ENCODE measurements around the gene C12orf75.
"Not testable (repeated sequence)": the region's sequence is repeated elsewhere in the genome, so short reads cannot be mapped to it uniquely, and the experiment has no call there.

The C12orf75 gene

GRCh38 chr12:105338966-105339365 is 8.5 kb downstream of the C12orf75 start:
- DNase-seq = no peak
- no peak for TF ChIP-seq CTCF (IDR thresholded peaks at IDR 0.05; ENCODE audit: low read depth, low read length)
- Histone ChIP-seq H3K9me3 (ENCODE audit: severe bottlenecking) (peaks cover 9% of the 10 kb centered on the region), H3K36me3 (no peaks in the 10 kb centered on the region), H3K27ac (no peak overlapping the region), H3K4me3 (ENCODE audit: low read depth, low read length) (no peak overlapping the region), H3K27me3 (ENCODE audit: insufficient read depth, low read depth, severe bottlenecking) (no peaks in the 10 kb centered on the region)

- H3K4me3 ChIP-seq (ENCODE audit: low read depth, low read length) = no peak overlapping the region
- H3K27me3 ChIP-seq (ENCODE audit: insufficient read depth, low read depth, severe bottlenecking) = no peaks in the 10 kb centered on the region
- TF ChIP-seq CTCF (IDR thresholded peaks at IDR 0.05; ENCODE audit: low read depth, low read length) = no peak
- peaks cover 9% of the 10 kb centered on the region for H3K9me3 ChIP-seq (ENCODE audit: severe bottlenecking)
- DNase-seq = no peak
- H3K27ac ChIP-seq = no peak overlapping the region
- H3K36me3 ChIP-seq = no peaks in the 10 kb centered on the region
These were observed 10.5 kb downstream of the C12orf75 start for GRCh38 chr12:105341010-105341409.

- DNase-seq; H3K36me3 ChIP-seq; H3K4me3 ChIP-seq (ENCODE audit: low read depth, low read length); H3K27ac ChIP-seq; H3K27me3 ChIP-seq (ENCODE audit: insufficient read depth, low read depth, severe bottlenecking); H3K9me3 ChIP-seq (ENCODE audit: severe bottlenecking): not testable (repeated sequence)
These were observed 11.1 kb downstream of the C12orf75 start for GRCh38 chr12:105341620-105342019.

GRCh38 chr12:105342464-105342863 is 12.0 kb downstream of the C12orf75 start:
- peaks cover 9% of the 10 kb centered on the region for H3K9me3 ChIP-seq (ENCODE audit: severe bottlenecking)
- TF ChIP-seq CTCF (IDR thresholded peaks at IDR 0.05; ENCODE audit: low read depth, low read length) = no peak
- no peak overlapping the region for H3K27ac ChIP-seq
- H3K27me3 ChIP-seq (ENCODE audit: insufficient read depth, low read depth, severe bottlenecking) = no peaks in the 10 kb centered on the region
- no peak for DNase-seq
- no peak overlapping the region for H3K4me3 ChIP-seq (ENCODE audit: low read depth, low read length)
- H3K36me3 ChIP-seq = no peaks in the 10 kb centered on the region

- no peaks in the 10 kb centered on the region for H3K36me3 ChIP-seq
- H3K4me3 ChIP-seq (ENCODE audit: low read depth, low read length) = no peak overlapping the region
- peaks cover 9% of the 10 kb centered on the region for H3K9me3 ChIP-seq (ENCODE audit: severe bottlenecking)
- no peaks in the 10 kb centered on the region for H3K27me3 ChIP-seq (ENCODE audit: insufficient read depth, low read depth, severe bottlenecking)
- no peak for TF ChIP-seq CTCF (IDR thresholded peaks at IDR 0.05; ENCODE audit: low read depth, low read length)
- no peak overlapping the region for H3K27ac ChIP-seq
- DNase-seq = no peak
These were observed 13.3 kb downstream of the C12orf75 start for GRCh38 chr12:105343836-105344235.

- H3K27me3 ChIP-seq (ENCODE audit: insufficient read depth, low read depth, severe bottlenecking) = no peaks in the 10 kb centered on the region
- H3K4me3 ChIP-seq (ENCODE audit: low read depth, low read length) = no peak overlapping the region
- no peak overlapping the region for H3K27ac ChIP-seq
- DNase-seq = peak; percentile 53
- H3K36me3 ChIP-seq = no peaks in the 10 kb centered on the region
- TF ChIP-seq CTCF (IDR thresholded peaks at IDR 0.05; ENCODE audit: low read depth, low read length) = no peak
- H3K9me3 ChIP-seq (ENCODE audit: severe bottlenecking) = no peaks in the 10 kb centered on the region
These were observed 17.0 kb downstream of the C12orf75 start for GRCh38 chr12:105347499-105347898.
